Measurements from ENCODE around the gene HHATL. TPM values are rescaled to one million over a fixed set of nuclear protein-coding genes. Genes with fewer than 3 reads are reported as not detected.
A peak's percentile ranks its signal among the peaks of the same experiment; 100 is the strongest.

Gene HHATL
- total and polyA plus RNA-seq, 5 donors from 2014 or later: not detected

GRCh38 chr3:42680806-42681205, 21.8 kb downstream of the HHATL start:
- Mint-ChIP-seq H3K36me3 (peaks cover 3% of the 10 kb centered on the region), H3K9me3 (peaks cover 1 to 17% (median 6%) of the 10 kb centered on the region in 7 donors), H3K27me3 (peaks cover 23% of the 10 kb centered on the region)

GRCh38 chr3:42680271-42680670, 22.3 kb downstream of the HHATL start:
- no peak overlapping the region for H3K4me3 Mint-ChIP-seq
- no peaks in the 10 kb centered on the region for H3K4me1 ChIP-seq (ENCODE audit: control insufficient read depth, insufficient read depth, low read length, poor library complexity, severe bottlenecking)
- H3K9me3 ChIP-seq (ENCODE audit: control insufficient read depth in 2 of 2, low read length in 2 of 2): peaks cover 5 to 9% of the 10 kb centered on the region in 2 experiments
- DNase-seq (no peak), ATAC-seq (ENCODE audit: low read depth in 2 of 2) (no peak)
- no peaks in the 10 kb centered on the region for H3K36me3 ChIP-seq (ENCODE audit: control insufficient read depth, insufficient read depth, low read length)
- H3K4me1 Mint-ChIP-seq: no peaks in the 10 kb centered on the region
- H3K4me3 ChIP-seq (ENCODE audit: low read depth, low read length): no peak overlapping the region
- no peak overlapping the region for H3K27ac ChIP-seq (ENCODE audit: insufficient read depth, low read length, poor library complexity, severe bottlenecking)
- H3K27me3 Mint-ChIP-seq: peaks cover 23% of the 10 kb centered on the region
- peaks cover 3% of the 10 kb centered on the region for H3K36me3 Mint-ChIP-seq
- peaks cover 1 to 17% (median 6%) of the 10 kb centered on the region in 7 donors for H3K9me3 Mint-ChIP-seq
- no peaks in the 10 kb centered on the region for H3K27me3 ChIP-seq (ENCODE audit: control insufficient read depth, insufficient read depth, low read length)
- H3K27ac Mint-ChIP-seq: no peak overlapping the region

More at GRCh38 chr3:42680806-42681205, 21.8 kb downstream of the HHATL start:
- Mint-ChIP-seq H3K27ac (no peak overlapping the region), H3K4me3 (no peak overlapping the region), H3K4me1 (peaks cover 0 to 3% (median 0%) of the 10 kb centered on the region in 4 donors)
- no peaks in the 10 kb centered on the region for H3K36me3 ChIP-seq (ENCODE audit: control insufficient read depth, insufficient read depth, low read length)
- H3K27ac ChIP-seq (ENCODE audit: insufficient read depth, low read length, poor library complexity, severe bottlenecking): no peak overlapping the region
- H3K27me3 ChIP-seq (ENCODE audit: control insufficient read depth, insufficient read depth, low read length): no peaks in the 10 kb centered on the region
- no peaks in the 10 kb centered on the region for H3K4me1 ChIP-seq (ENCODE audit: control insufficient read depth, insufficient read depth, low read length, poor library complexity, severe bottlenecking)
- no peak overlapping the region for H3K4me3 ChIP-seq (ENCODE audit: low read depth, low read length)
- no peak for DNase-seq
- ATAC-seq (ENCODE audit: low read depth in 2 of 2): no peak
- peaks cover 4 to 8% of the 10 kb centered on the region in 2 experiments for H3K9me3 ChIP-seq (ENCODE audit: control insufficient read depth in 2 of 2, low read length in 2 of 2)

GRCh38 chr3:42678447-42678846, 24.2 kb downstream of the HHATL start:
- Histone ChIP-seq H3K36me3 (ENCODE audit: control insufficient read depth, insufficient read depth, low read length) (no peaks in the 10 kb centered on the region), H3K9me3 (ENCODE audit: control insufficient read depth in 2 of 2, low read length in 2 of 2) (peaks cover 5 to 9% of the 10 kb centered on the region in 2 experiments), H3K27me3 (ENCODE audit: control insufficient read depth, insufficient read depth, low read length) (no peaks in the 10 kb centered on the region), H3K27ac (ENCODE audit: insufficient read depth, low read length, poor library complexity, severe bottlenecking) (no peak overlapping the region), H3K4me1 (ENCODE audit: control insufficient read depth, insufficient read depth, low read length, poor library complexity, severe bottlenecking) (no peaks in the 10 kb centered on the region), H3K4me3 (ENCODE audit: low read depth, low read length) (no peak overlapping the region)
- Mint-ChIP-seq H3K9me3 (peaks cover 1 to 17% (median 6%) of the 10 kb centered on the region in 7 donors), H3K27ac (no peak overlapping the region), H3K36me3 (peaks cover 3% of the 10 kb centered on the region), H3K4me3 (no peak overlapping the region), H3K4me1 (no peaks in the 10 kb centered on the region), H3K27me3 (peaks cover 18% of the 10 kb centered on the region)
- DNase-seq: no peak
- no peak for ATAC-seq (ENCODE audit: low read depth in 2 of 2)

GRCh38 chr3:42675909-42676308, 26.7 kb downstream of the HHATL start:
- H3K4me1 ChIP-seq (ENCODE audit: control insufficient read depth, insufficient read depth, low read length, poor library complexity, severe bottlenecking): no peaks in the 10 kb centered on the region
- H3K4me3 ChIP-seq (ENCODE audit: low read depth, low read length): no peak overlapping the region
- Mint-ChIP-seq H3K27me3 (peaks cover 13% of the 10 kb centered on the region), H3K9me3 (peaks cover 3 to 17% (median 6%) of the 10 kb centered on the region in 7 donors), H3K4me1 (peaks cover 0 to 6% (median 0%) of the 10 kb centered on the region in 4 donors), H3K4me3 (no peak overlapping the region), H3K27ac (no peak overlapping the region), H3K36me3 (peaks cover 3% of the 10 kb centered on the region)
- no peaks in the 10 kb centered on the region for H3K36me3 ChIP-seq (ENCODE audit: control insufficient read depth, insufficient read depth, low read length)
- H3K27me3 ChIP-seq (ENCODE audit: control insufficient read depth, insufficient read depth, low read length): no peaks in the 10 kb centered on the region
- no peak overlapping the region for H3K27ac ChIP-seq (ENCODE audit: insufficient read depth, low read length, poor library complexity, severe bottlenecking)
- DNase-seq (no peak), ATAC-seq (ENCODE audit: low read depth in 2 of 2) (no peak)
- H3K9me3 ChIP-seq (ENCODE audit: control insufficient read depth in 2 of 2, low read length in 2 of 2): peaks cover 5 to 9% of the 10 kb centered on the region in 2 experiments

GRCh38 chr3:42674146-42674545, 28.5 kb downstream of the HHATL start:
- Mint-ChIP-seq H3K27me3 (peaks cover 10% of the 10 kb centered on the region), H3K36me3 (peaks cover 2% of the 10 kb centered on the region), H3K4me3 (peak overlapping the region in 1 of 4 donors; percentile 18), H3K4me1 (peaks cover 0 to 6% (median 0%) of the 10 kb centered on the region in 4 donors), H3K27ac (no peak overlapping the region), H3K9me3 (peaks cover 3 to 17% (median 6%) of the 10 kb centered on the region in 7 donors)
- H3K36me3 ChIP-seq (ENCODE audit: control insufficient read depth, insufficient read depth, low read length): no peaks in the 10 kb centered on the region
- ATAC-seq (ENCODE audit: low read depth in 2 of 2) (no peak), DNase-seq (no peak)
- no peaks in the 10 kb centered on the region for H3K27me3 ChIP-seq (ENCODE audit: control insufficient read depth, insufficient read depth, low read length)
- H3K9me3 ChIP-seq (ENCODE audit: control insufficient read depth in 2 of 2, low read length in 2 of 2): peaks cover 5 to 9% of the 10 kb centered on the region in 2 experiments
- H3K4me1 ChIP-seq (ENCODE audit: control insufficient read depth, insufficient read depth, low read length, poor library complexity, severe bottlenecking): no peaks in the 10 kb centered on the region
- H3K4me3 ChIP-seq (ENCODE audit: low read depth, low read length): no peak overlapping the region
- no peak overlapping the region for H3K27ac ChIP-seq (ENCODE audit: insufficient read depth, low read length, poor library complexity, severe bottlenecking)

- DNase-seq: no peak
- no peak for ATAC-seq (ENCODE audit: low read depth in 2 of 2)
- H3K4me3 Mint-ChIP-seq: no peak overlapping the region
- H3K27me3 Mint-ChIP-seq: peaks cover 10% of the 10 kb centered on the region
- H3K4me3 ChIP-seq (ENCODE audit: low read depth, low read length): no peak overlapping the region
- peaks cover 0 to 15% (median 6%) of the 10 kb centered on the region in 7 donors for H3K9me3 Mint-ChIP-seq
- H3K4me1 Mint-ChIP-seq: peaks cover 0 to 6% (median 0%) of the 10 kb centered on the region in 4 donors
- H3K9me3 ChIP-seq (ENCODE audit: control insufficient read depth in 2 of 2, low read length in 2 of 2): peaks cover 5 to 6% of the 10 kb centered on the region in 2 experiments
- no peaks in the 10 kb centered on the region for H3K27me3 ChIP-seq (ENCODE audit: control insufficient read depth, insufficient read depth, low read length)
- no peak overlapping the region for H3K27ac Mint-ChIP-seq
- H3K27ac ChIP-seq (ENCODE audit: insufficient read depth, low read length, poor library complexity, severe bottlenecking): no peak overlapping the region
- no peaks in the 10 kb centered on the region for H3K36me3 ChIP-seq (ENCODE audit: control insufficient read depth, insufficient read depth, low read length)
- H3K36me3 Mint-ChIP-seq: no peaks in the 10 kb centered on the region
- no peaks in the 10 kb centered on the region for H3K4me1 ChIP-seq (ENCODE audit: control insufficient read depth, insufficient read depth, low read length, poor library complexity, severe bottlenecking)
These were observed 29.5 kb downstream of the HHATL start for GRCh38 chr3:42673082-42673481.

GRCh38 chr3:42672515-42672914, 30.1 kb downstream of the HHATL start:
- DNase-seq: no peak
- Histone ChIP-seq H3K4me1 (ENCODE audit: control insufficient read depth, insufficient read depth, low read length, poor library complexity, severe bottlenecking) (no peaks in the 10 kb centered on the region), H3K4me3 (ENCODE audit: low read depth, low read length) (no peak overlapping the region), H3K27me3 (ENCODE audit: control insufficient read depth, insufficient read depth, low read length) (no peaks in the 10 kb centered on the region), H3K36me3 (ENCODE audit: control insufficient read depth, insufficient read depth, low read length) (no peaks in the 10 kb centered on the region), H3K27ac (ENCODE audit: insufficient read depth, low read length, poor library complexity, severe bottlenecking) (no peak overlapping the region), H3K9me3 (ENCODE audit: control insufficient read depth in 2 of 2, low read length in 2 of 2) (peaks cover 4 to 5% of the 10 kb centered on the region in 2 experiments)
- no peak overlapping the region for H3K27ac Mint-ChIP-seq
- H3K36me3 Mint-ChIP-seq: no peaks in the 10 kb centered on the region
- peaks cover 4% of the 10 kb centered on the region for H3K27me3 Mint-ChIP-seq
- ATAC-seq (ENCODE audit: low read depth in 2 of 2): no peak
- H3K4me3 Mint-ChIP-seq: no peak overlapping the region
- peaks cover 0 to 10% (median 3%) of the 10 kb centered on the region in 7 donors for H3K9me3 Mint-ChIP-seq
- H3K4me1 Mint-ChIP-seq: peaks cover 0 to 6% (median 0%) of the 10 kb centered on the region in 4 donors

- Mint-ChIP-seq H3K27me3 (peaks cover 4% of the 10 kb centered on the region), H3K4me1 (peaks cover 0 to 6% (median 0%) of the 10 kb centered on the region in 4 donors), H3K4me3 (no peak overlapping the region), H3K36me3 (no peaks in the 10 kb centered on the region), H3K27ac (no peak overlapping the region), H3K9me3 (peaks cover 0 to 3% (median 0%) of the 10 kb centered on the region in 7 donors)
- Histone ChIP-seq H3K27me3 (ENCODE audit: control insufficient read depth, insufficient read depth, low read length) (no peaks in the 10 kb centered on the region), H3K4me1 (ENCODE audit: control insufficient read depth, insufficient read depth, low read length, poor library complexity, severe bottlenecking) (no peaks in the 10 kb centered on the region), H3K4me3 (ENCODE audit: low read depth, low read length) (no peak overlapping the region), H3K9me3 (ENCODE audit: control insufficient read depth in 2 of 2, low read length in 2 of 2) (peaks cover 0 to under 1% of the 10 kb centered on the region in 2 experiments), H3K27ac (ENCODE audit: insufficient read depth, low read length, poor library complexity, severe bottlenecking) (no peak overlapping the region), H3K36me3 (ENCODE audit: control insufficient read depth, insufficient read depth, low read length) (no peaks in the 10 kb centered on the region)
- DNase-seq (no peak), ATAC-seq (ENCODE audit: low read depth in 2 of 2) (no peak)
These were observed 31.9 kb downstream of the HHATL start for GRCh38 chr3:42670670-42671069.
